TTC549 (cell line): ENCODE results near the gene LSM4.
"Not testable (repeated sequence)": the region's sequence is repeated elsewhere in the genome, so short reads cannot be mapped to it uniquely, and the experiment has no call there.

Source experiments
- FAIRE-seq: peaks from 2 replicates; lab custom pipeline; 2012; peaks lifted over from hg19 to GRCh38; lab: Jason Lieb, UNC

LSM4 gene

DNA sequence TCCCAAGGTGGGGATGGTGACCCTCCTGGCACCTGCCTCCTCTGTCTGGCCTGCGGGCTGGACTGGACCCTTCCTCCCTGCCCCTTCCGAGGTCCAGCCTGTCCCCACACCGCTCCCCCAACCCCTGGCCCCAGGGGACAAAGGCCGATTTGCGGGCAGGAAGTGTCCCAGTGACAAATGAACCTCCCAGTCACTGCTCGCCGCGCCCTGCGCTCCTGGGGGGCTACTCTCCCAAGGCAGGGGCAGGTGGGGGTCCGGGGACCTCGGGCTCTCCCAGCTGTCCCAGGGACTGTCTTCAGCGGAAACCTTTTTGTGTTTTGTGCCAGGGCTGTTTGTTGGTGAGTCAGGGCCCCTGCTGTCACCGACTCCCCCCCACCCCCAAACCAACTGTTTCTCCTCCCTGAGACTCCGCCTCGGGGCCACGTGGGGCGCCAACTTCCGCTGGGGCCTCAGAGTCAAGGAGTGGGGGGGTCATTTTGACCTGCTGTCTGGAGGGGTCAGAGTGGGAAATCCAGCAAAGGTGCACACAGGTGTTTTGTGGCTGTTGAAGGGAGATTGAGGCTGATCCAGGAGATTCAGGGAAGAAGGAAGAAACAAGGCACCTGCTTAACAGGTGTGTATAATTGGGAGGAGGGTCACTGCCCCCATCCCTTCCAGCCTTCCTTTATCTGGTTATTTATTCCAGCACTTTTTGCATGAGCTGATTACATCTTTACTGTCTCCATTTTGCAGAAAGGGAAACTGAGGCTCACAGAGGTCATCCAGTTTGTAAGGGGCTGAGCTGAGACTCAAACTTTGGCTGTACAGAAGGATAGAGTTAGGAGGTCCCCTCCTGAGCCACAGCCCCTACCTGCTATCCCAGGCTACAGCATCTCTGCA lies 18.4 kb upstream of the LSM4 start:
- no peak for FAIRE-seq

DNA sequence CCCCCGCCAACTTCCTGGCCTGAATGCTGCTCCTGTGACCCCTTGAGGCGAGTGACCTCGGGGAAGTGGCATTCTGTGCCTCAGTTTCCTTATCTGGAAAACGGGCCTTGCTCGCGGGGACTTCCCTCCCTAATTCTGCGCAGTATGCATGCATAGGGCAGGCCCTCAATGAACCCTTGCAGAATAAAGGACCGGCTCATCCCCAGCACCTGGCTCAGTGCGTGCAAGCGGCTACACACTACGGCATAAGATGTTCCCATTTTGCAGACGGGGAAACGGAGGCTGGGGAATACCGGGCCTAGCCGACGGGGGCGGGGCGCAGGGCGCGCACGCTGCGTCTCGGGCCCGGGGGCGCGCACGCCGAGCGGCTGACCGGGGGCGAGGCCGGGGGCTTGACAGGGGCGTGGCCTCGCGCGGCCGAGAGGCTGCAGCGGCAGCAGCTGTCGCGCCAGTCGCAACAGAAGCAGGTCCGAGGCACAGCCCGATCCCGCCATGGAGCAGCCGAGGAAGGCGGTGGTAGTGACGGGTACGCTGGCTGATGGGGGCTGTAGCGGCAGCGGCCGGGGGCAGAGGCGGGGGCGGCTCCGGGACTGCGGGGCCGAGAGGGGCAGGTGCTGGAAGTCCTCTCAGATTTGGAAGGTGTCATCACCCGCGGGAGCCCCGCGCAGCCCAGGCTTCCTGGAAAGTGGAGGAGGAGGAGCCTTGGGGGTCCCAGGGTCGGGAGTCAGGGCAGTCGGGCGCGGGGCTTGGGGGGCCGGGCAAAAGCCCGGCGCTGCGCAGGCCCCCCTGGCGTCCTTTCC lies 17.5 kb upstream of the LSM4 start, which contains the start of gene PGPEP1:
Gene PGPEP1, plus strand, starts transcription at position 409 of the 800 bp plus-strand sequence. Its CDS starts 84 bp downstream, at position 493.
- no peak for FAIRE-seq

DNA sequence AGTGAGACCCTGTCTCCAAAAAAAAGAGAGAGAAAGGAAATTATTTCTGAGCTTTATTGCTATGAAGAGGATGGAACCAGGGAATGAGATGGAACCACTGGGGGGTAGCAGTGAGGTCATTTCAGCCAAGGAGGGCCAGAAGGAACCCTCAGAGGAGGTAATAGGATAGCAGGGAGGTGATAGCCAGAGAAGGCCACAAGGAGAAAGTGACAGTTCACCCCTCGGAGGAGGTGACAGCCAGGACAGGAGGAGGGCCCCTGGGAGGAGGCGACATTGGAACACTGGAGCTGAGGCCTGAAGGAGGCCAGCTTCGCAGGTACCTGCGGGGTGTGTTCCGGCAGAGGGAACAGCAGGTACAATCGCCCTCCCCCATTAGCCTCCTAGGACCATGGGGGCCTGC lies 16.8 kb upstream of the LSM4 start:
- FAIRE-seq, result no peak

DNA sequence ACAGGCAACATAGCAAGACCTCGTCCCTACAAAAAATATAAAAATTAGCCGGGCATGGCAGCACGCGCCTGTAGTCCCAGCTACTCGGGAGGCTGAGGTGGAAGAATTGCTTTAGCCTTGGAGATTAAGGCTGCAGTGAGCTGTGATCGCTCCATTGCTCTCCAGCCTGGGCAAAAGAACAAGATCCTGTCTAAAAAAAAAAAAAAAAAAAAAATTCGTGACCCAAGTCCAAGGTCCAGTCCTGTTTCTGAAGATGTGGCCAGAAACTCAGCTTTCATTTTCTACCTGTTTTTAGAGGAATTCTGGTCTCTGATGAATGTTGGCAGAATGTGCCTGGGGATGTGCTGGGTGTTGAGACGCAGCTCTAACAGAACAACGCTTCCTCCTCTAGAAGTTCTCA lies 15.7 kb upstream of the LSM4 start:
- FAIRE-seq, result no peak

DNA sequence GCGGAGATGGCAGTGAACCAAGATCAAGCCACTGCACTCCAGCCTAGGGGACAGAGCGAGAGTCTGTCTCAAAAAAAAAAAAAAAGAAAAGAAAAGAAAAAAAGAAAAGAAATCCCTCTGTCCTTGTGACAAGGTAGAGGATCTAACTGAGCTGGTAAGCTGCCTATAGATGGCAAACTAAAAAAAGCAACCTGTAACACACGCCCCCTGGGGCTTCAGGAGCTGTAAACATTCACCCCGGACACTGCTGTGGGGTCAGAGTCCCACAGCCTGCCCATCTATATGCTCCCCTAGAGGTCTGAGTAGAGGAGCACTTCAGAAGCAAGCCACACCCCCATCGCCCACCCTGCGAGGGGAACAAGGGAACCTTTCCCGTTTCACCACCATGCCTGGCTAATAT lies 13.2 kb upstream of the LSM4 start:
- no peak for FAIRE-seq

DNA sequence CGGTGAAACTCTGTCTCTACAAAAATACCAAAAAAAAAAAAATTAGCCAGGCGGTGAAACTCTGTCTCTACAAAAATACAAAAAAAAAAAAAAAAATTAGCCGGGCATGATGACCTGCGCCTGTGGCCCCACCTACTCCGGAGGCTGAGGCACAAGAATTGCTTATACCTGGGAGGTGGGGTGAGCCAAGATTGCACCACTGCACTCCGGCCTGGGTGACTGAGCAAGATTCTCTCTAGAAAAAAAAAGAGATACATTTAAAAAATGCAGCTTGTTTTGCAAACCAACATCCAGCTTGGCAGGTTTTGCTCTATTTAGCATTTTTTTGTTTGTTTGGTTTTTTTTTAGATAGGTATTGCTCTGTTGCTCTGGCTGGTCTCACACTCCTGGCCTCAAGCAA lies 10.8 kb upstream of the LSM4 start:
- no peak for FAIRE-seq

DNA sequence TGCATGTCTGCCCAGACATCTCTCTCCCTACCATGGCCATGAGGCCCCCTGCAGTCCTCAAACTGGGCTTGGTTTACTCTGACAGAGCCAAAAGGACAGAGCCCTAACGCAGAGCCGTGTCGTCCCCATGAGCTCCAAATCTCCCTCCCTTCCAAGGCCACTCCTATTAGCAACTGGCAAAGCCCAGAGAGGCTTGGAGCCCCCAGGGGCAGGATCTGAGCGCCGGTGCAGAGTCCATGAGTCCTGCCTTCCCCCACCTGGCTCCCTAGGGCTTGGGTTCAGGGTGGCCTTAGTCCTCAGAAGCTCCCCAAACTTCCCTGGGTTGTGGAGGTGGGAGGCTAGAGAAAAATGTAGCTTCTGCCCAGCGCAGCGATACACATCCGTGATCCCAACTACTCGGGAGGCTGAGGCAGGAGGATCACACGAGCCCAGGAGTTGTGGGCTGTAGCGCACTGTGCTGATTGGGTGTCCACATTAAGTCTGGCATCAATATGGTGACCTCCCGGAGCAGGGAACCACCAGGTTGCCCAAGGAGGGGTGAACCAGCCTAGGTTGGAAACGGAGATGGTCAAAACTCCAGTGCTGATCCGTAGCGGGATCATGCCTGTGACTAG lies 10.1 kb upstream of the LSM4 start:
- FAIRE-seq, result no peak

DNA sequence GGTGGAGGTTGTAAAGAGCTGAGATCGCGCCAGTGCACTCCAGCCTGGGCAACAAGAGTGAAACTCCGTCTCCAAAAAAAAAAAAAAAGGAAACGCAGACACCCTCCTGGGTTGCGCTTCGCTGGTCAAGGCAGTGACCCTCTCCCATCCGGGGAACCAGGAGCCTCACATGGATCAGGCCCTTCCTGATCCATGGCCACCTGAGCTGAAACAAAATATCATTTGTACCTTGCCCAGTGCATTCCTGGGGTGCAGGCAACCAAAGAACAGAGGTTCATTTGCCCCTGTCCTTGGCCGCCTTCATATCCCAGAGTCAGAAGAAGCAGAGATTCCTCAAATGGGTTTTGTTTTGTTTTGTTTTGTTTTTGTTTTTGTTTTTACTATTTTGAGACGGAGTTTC lies 8.0 kb upstream of the LSM4 start:
- FAIRE-seq, result no peak

DNA sequence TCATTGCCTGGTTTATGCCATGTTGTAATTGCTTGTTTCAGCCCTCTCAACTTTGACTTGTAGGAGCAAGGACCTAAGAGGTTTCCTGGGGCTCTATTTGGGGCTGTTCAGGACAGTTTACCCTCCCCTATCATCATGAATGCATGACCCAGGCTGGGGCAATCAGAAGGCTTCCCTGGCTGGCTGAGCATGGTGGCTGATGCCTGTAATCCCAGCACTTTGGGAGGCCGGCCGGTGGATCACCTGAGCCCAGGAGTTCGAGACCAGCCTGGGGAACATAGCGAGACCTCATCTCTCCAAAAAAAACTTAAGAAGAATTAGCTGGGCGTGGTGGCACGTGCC lies 6.1 kb upstream of the LSM4 start:
- FAIRE-seq, result no peak

DNA sequence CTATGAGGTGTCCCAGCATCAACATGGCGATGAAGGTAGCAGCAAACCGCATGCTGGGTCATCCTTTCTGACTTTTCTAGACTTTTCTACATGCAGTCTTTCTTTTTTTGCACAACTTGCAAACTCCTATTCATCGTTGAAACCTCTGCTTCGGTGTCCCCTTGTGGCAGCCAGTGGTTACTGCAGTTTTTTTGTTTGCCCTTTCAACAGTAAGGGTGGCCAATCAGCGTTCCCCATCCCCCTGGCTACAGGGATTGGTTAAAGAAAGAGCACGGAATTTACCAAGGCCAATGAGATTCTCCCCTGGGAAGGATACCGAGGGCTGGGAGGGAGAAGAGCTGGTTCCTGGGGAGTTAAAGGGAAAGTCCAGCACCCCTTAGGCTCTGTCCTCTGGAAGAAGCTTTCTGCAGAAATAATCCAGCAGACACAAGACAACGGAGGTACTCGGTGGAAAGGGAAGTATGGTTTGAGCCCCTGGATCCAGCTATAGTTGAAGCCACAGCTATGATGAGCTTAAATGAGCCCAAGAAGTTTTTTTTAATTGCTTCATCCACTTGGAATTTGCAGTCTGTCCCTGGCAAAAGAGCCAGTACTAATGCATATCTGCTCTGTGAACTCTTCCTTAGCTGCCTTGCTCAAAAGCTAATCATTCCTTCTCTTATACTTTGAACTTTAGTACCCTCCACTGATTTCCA lies 5.6 kb upstream of the LSM4 start:
- peak; percentile 98 for FAIRE-seq

DNA sequence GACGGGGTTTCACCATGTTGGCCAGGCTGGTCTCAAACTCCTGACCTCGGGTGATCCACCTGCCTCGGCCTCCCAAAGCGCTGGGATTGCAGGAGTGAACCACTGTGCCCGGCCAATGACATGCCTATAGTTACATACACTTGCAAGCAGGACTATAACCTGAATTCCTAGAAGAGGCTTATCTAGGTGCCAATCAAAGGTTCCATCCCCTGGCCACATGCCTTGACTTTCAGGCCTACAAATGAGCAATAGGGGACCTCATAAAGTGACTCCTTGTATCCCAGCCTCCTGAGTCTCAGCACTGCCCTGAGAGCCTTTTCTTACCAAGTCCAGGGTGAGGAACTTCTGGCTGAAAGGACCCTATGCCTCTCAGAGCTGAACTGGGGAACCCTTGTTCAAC lies 3.9 kb upstream of the LSM4 start:
- FAIRE-seq, result no peak

DNA sequence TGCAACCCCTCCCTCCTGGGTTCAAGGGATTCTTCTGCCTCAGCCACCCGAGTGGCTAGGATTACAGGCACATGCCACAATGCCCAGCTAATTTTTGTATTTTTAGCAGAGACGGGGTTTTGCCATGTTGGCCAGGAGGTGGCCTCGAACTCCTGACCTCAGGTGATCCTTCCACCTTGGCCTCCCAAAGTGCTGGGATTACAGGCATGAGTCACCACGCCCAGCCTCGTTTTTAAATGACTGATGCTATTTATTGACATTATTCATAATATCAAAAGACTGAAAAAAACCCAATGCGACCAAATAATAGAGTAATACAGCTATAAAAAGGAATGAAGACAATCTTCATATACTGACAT lies 1.5 kb upstream of the LSM4 start:
- not testable (repeated sequence) for FAIRE-seq

DNA sequence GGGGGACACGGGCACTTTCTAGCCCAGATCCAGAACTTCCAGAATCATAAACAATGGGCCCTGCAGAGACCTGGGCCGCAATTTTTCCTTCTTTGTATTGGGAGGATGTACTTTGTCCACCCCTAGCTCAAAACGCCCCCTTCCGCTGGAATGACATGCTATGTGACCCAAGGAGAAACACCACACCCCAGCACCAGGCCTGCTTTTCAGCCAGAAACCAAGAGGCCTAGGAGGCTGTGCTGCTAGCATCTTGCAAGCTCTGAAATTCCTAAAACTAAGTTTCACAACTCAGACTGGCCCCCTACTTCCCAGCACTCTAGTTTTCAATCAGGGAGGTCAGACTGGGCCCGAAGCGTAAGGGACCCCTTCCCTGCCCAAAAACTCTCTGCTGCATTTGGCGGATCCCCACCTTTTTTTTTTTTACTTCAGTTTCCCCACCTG lies 538 bp downstream of the LSM4 start:
- FAIRE-seq, result no peak

DNA sequence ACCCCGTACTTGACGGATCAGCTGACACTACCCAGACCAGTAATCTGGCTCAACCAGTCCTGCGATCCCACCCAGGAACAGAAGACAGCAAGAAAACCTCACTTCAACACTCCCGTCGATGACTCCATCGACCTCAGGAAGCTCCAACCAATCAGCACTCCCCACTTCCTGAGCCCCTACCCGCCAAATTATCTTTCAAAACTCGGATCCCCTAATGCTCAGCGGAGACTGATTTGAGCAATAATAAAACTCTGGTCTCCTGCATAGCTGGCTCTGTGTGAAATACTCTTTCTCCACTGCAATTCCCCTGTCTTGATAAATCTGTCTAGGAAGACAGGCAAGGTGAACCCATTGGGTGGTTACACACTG lies 1.2 kb downstream of the LSM4 start:
- no peak for FAIRE-seq

DNA sequence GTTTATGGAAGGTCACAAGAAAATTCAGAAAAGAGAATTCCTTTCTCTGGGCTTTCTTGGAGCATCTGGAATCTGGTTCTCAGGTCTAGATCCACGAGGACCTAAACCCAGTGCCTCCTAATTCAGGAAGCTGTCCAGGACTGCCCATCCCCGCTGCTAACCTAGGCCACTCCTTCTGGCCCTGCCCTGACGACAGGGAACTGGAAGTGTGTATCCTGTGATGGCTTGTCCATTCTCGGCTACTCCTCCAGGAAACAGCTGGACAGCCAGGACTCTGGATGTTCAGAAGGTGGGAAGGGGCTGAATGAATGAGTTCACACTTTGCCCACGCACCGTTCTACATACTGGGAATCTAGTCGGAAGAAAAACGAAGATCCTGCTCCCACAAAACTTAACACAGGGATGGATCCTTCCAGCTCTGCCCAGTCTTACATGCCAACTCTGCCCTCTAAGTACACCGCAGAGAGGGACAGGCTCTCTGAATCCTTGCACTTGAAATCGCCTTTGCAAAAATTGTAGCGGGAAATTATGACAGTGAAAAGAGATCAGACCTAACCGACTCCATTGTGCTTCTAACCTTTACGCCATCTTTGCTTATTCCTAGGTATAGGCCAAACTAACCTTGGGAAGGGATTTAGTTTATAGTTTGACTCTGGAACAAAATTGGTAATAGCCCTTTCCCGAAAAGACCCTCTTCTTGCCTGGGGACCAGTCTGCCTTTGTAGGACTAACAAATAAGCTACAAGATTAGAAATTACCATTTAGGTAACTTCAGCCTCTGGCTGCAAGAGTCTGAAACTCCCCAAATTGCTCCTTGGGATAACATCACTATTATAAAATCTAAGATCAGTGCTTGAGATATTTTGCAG lies 1.8 kb downstream of the LSM4 start:
- FAIRE-seq, result no peak

DNA sequence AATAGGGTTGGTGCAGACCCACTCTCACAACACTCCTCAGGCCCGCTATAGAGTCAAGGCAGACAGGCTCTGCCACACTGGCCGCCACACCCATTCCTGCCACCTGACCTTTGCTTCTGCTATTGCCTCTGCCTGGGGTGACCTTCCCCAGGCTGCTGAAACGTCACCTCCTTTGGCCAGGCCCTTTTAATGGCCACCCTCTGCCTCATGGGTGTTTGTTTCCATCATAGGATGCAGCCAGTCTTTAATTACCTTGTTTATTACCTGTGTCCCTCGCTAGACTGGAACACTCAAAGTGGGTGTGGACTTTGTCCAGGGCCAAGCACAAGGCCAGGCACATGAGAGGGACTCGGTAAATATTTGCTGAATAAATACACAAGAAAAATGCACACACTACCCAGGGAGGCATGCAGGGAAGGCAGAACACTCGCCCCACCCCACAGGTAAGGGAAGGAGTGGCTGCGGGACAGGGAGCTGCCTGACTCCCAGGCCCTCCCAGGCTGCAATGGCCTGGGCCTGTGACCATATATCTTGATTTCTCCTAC lies 3.2 kb downstream of the LSM4 start:
- no peak for FAIRE-seq

DNA sequence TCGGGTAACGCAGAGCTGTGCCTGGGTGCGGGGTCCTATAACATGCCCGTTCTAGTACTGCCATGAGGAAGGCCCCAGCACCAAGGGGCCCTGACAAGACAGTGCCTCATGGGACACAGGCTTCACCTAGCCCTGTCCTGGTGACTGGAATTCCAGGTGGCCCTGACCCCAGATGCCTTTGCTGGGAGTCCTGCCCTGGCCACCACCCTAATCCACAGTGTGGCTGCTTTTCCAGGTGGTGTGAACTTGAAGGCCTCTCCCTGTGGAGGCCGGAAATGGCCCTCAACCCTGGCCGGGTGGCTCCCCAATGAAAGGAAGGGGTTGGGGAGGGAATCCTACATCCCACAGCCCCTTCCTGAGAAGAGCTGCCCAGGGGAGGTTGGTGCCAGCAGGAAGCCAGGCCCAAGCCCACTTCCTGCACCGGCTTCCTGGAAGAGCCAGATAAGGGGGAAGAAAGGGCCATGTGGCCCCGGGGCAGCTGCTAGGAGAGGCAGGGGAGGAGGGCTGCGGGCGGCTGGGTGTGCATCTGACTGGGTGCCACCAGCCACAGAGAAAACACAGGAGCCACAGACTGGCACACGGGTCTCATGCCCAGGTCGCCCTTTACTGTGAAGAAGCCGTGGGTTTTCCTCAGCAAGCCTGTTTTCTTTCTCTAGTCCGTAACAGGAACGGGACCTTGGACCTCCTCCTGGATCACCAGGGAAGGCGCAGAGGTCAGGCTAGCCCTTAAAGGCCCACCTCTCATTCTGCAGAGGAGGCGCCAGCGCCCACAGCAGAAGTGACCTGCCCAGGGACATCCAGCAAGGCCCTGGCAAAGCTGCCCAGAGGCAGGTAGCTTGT lies 4.7 kb downstream of the LSM4 start:
- no peak for FAIRE-seq

DNA sequence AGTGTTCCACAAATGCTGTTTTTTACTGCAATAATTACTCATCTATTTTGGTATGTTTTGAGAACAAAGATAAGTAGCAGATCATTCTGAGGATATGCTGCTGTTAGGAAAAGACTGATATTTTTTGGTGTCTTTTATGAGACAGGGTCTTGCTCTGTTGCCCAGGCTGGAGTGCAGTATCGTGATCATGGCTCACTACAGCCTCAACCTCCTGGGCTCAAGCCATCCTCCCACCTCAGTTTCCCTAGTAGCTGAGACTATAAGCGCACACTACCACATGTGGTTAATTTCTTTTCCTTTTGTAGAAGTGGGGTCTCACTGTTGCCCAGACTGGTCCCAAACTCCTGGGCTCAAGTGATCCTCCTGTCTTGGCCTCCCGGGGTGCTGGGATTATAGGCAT lies 9.5 kb downstream of the LSM4 start:
- FAIRE-seq, result no peak

DNA sequence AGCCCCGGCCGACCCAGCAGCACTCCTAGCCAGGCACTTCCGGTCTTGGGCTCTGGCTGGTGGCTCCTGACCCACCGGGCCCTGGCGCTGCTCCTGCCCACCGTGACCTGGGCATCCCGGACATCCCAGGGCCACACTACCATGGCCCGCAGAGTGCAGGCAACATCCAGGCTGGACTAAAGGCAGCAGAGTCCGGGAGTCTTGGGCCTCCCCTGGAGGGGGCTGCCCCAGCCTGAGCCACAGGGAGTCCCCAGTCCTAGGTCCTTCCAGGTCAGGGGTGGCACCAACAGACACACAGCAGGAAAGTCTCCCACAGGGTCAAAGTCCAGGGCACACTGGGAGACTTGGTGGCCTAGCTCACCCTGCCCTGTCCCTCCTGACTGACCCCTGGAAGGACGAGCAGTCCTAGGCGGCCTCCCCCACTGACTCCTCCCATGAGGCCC lies 10.8 kb downstream of the LSM4 start:
- FAIRE-seq, result no peak

DNA sequence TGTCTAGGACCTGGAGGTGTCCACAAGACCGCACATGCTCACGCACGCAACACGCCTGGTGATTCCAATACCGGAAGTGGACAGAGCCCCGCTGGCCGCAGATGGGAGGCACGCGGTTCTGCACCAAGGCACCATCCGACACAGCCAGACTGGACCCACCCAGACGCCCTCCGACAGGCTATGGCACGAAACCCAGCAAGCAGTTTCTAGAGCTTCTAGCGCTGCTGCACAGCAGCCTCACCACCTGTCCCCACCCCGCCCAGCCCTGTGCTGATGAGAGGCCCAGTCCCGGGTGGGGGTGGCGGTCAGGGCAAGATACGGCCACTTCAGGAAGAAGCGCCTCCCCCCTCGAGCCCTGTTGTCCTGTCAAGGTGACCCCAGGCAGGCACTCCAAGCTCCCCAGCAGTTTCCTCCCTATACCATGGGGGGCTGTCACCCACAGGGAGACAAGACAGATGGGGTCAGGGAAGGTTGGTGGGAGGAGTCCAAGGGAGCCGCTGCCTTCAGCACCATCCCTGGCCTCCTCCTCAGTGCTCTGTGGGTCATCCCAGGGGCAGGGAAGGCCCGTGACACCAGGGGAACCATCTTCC lies 11.3 kb downstream of the LSM4 start:
- no peak for FAIRE-seq
